Measurements from ENCODE around the gene POMP.

POMP gene

GRCh38 chr13:28704282-28704681 is 45.4 kb downstream of the POMP start:
- DNase-seq = no peak

DNA sequence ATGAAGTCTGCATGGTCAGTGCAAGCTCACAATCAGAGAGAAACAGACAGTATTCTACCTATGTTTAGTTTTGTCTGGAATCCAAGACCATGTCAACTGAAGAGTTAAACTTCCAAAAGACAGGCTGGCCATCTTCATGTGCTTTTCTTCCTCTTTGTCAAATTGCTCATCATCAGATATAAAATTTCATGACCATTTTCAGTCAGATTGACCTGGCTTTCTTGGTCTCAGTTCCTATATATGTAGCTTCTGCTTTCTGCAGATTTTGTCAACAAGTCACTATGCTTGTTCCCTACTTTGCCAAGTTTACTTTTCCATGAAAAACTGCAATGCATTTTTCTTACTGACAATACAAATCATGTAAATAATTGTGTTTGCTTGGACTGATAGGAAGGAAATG is 46.0 kb downstream of the POMP start:
- no peak for DNase-seq

DNA sequence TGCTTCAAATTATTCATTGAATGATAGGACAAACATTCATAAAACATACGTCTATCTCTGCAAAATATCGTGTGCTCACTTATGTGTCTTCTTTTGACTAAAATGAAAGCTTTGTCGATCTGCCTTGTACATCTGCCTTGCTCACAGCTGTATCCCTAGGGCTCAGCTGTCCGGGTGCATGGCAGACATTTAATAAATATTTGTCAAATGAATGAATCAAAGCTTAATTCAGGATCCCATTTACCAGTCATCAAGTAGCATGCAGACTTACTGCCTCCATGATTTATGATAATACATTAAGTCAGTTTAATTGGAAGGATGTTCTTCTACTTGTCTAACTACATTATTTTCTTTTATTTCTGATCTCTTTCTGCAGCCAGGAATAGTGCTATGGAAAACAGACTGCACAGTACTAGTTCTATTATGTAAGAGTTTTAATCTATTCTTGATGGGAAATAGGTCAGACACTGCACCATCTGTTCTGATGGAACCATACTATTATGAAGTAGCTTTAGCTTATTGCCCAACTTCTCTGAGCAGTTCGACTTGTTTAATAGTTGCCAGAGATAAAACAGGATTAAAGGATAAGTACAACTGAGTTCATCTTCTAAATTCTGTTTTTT is 46.6 kb downstream of the POMP start:
- no peak for DNase-seq

DNA sequence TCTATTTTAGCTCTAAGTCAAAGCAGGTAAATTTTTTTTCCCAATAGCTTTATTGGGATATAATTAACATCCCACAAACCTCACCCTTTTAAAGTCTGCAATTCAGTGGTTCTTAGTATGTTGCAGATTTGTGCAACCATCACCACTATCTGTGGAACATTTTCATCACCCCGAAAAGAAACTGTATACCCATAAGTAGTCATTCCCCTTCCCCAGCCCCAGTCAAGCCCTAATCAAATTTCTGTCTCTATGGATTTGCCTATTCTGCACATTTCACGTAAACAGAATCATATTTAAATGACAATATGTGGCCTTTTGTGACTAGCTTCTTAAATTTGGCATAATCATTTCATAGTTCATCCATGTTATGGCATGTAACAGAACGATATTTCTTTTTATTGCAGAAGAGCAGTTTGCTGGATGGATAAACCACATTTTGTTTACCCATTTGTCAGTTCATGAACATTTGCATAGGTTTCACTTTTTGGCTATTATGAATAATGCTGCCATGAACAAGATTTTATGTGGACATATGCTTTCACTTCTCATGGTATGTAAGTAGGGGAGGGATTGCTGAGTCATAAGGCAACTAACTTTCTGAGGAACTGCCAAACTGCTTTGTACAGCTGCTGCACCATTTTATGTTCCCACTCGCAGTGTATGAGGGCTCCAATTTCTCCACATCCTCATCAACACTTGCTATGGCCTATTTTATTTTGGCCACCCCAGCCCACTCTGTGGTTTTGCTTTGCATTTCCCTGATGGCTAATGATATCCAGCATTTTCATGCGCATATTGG is 48.9 kb downstream of the POMP start:
- no peak for DNase-seq

DNA sequence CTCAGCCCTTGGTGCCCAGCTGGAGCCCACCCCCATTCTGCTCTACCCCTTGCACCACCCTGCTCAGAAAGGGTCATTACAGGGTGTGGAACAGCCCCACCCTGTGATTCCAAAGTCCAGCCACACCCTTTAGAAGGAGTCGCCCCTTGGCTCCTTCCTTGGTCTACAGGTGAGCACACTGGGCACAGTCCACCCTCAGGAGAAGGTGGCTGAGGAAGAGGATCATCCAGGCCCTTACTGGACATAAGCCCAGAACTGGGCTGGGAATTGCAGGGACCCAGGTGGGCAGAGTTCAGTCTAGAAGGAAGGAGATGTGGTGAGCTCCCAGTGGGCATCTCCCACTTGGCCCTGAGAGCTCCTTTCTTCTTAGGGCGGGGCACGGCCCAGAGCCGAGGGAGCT is 51.2 kb downstream of the POMP start:
- no peak for DNase-seq

- no peak for DNase-seq
These were observed 55.7 kb downstream of the POMP start for GRCh38 chr13:28714651-28715050.

- no peak for DNase-seq
These were observed 57.6 kb downstream of the POMP start for GRCh38 chr13:28716511-28716910.

DNA sequence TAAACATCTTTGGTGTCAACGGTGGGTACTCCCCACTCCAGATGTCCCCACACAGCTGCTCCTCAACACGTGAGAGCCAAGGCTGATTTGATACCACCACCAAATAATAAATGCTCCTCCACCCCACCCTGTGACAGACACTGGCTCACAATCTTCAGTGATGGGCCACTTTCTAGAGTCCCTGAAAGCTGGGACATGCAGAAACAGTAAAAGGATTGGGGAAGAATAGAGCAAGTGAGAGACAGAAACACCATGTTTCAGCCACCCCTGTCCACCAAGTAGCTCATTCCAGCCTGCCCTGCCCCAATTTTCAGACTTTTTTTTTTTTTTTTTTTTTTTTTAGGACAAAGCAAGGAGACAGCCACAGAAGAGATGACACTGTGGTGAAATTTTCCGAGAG is 58.2 kb downstream of the POMP start:
- DNase-seq = no peak

DNA sequence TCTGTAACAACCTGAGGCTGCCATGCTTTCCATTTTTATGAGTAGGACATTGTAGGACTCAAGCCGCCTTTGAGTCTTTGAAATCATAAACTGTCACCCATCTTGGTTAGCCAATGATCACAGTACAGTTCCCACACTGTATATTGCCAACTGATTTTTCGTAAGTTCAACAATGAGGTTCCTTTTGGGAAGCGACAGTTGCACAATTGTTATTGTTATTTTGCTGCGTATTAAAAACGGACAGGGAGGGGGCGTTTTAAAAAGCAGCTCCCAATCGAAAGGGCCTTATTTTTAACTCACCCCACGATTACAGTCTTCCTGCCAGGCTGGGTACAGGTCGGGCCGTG is 59.2 kb downstream of the POMP start:
- DNase-seq = no peak

- peak; percentile 98 for DNase-seq
These were observed 59.8 kb downstream of the POMP start, which contains the start of gene SLC46A3 for GRCh38 chr13:28718543-28719226. TSS of gene SLC46A3 (minus strand) at chr13:28718970. CDS start at chr13:28717998, 972 bp downstream.

DNA sequence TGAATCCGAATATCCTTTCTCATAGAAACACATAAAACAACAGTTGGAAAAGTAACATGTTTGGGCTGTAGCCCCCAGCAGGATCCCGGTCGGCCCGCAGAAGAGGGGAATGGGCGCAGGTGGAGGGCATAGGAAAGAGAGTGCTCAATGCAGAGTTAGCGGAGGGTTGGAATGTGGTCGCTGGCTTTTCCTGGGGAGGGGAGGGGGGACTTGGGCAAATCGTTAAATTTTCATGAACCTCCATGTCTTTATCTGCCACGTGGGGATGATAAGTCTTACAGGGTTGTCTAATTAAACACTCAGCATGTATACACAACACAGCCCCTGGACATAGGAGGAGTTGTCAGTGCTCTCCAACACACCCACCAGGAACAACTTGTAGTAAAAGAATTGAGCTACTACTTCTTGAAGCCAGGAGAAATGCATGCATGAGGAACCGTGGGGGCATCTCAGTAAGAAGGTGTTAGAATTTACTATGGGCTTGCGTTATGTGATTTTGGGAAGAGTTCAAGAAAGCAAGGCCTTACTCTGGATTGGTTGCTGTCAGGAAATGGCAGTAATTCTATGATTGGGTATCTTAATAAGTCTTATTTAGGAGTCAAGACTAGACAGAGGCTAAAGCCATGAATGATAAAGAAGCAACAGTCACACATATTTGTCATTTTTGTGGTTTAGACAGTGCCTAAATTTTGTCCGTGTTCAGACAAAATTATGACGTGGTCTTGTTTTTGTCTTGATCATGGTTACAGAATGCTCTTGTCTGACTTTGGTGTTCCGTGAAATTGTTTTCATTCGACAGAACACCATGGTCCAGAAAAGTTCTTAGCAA is 60.5 kb downstream of the POMP start:
- DNase-seq = peak; percentile 8

DNA sequence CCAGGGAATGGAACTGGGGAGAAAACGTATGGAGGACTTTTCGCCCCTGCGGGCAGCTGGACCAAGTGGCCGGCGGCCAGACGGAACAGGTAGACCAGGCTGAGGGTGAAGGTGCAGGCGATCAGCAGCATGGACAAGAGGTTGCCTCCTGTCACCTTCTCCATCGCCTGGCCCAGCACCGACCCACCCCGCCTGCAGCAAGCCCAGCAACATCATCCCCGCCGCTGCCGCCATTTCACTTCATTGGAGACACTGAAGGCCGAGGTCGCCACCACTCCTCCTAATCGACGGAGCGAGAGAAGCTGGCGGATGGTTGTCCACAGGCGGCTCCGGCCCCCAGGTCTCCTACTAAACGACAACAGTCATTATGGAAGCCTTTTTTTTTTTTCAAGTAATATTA is 64.9 kb downstream of the POMP start:
- DNase-seq = no peak

DNA sequence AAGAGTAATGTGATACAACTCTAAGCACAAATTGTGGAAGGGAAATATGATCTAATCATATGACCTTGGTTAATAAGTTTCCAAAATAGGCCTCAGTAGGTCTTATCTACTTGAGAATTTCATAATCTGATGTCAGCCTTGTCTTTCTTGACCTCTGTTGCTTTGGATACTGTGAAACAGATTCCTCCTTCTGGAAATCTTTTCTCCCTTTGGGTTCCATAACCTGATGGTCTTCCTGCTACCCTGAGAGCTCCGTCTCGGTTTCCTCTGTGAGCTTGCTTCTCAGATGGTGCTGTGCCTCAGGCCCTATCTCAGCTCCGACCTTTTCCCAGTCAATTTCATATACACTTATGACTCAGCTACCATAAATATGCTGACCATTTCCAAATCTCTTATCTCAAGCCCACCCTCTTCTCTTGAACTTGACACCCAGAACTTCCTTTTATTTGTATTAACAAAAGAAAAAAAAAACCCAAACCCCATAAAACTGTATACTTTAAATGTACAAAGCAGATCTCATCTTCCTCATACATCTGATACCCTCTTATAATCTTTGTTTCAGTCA is 66.2 kb downstream of the POMP start:
- DNase-seq = no peak

All from CD4-positive, alpha-beta T cell treated with Interleukin-12 subunit alpha and Interleukin-12 subunit beta, for 1 hour (primary cell).